SK-N-SH treated with all-trans-retinoic acid at 6 μM for 48 hours (cell line): Measurements from ENCODE around the gene FOXA2.

ENCODE experiments used
- ATAC-seq: fragments of 200-7000 bp; cut with Tn5 transposase; 3 replicates; pipeline ENCODE4 v1.9.1; 2020; ENCODE audit warnings: mild to moderate bottlenecking, moderate library complexity
- ARNTL ChIP-seq: fragments of 450-650 bp; formaldehyde crosslinking; IDR thresholded peaks from 2 replicates; pipeline ENCODE4 v1.5.0; 2020; ENCODE audit warnings: low read depth, mild to moderate bottlenecking, moderate library complexity, borderline replicate concordance
- BACH2 ChIP-seq: fragments of 250-450 bp; sonication (Bioruptor Pico); IDR thresholded peaks from 2 replicates; pipeline ENCODE4 v1.9.0; 2021; ENCODE audit warnings: mild to moderate bottlenecking, borderline replicate concordance
- CSDC2 ChIP-seq: fragments of 250-450 bp; sonication (Bioruptor Pico); IDR thresholded peaks from 2 replicates; pipeline ENCODE4 v1.5.0; 2020; ENCODE audit warnings: mild to moderate bottlenecking, moderate library complexity
- ESRRG ChIP-seq: fragments of 250-450 bp; sonication (Bioruptor Pico); IDR thresholded peaks from 2 replicates; pipeline ENCODE4 v1.6.1; 2021; ENCODE audit warnings: mild to moderate bottlenecking
- GLIS3 ChIP-seq: fragments of 250-450 bp; sonication (Bioruptor Pico); IDR thresholded peaks from 2 replicates; pipeline ENCODE4 v1.5.0; 2020; ENCODE audit warnings: mild to moderate bottlenecking, moderate library complexity
- ISL1 ChIP-seq: fragments of 250-450 bp; sonication (Bioruptor Pico); IDR thresholded peaks from 2 replicates; pipeline ENCODE4 v2.1.2; 2022; ENCODE audit warnings: mild to moderate bottlenecking, moderate library complexity
- OSR1 ChIP-seq: fragments of 250-450 bp; sonication (Bioruptor Pico); IDR thresholded peaks from 2 replicates; pipeline ENCODE4 v1.8.0; 2022; ENCODE audit warnings: moderate library complexity, mild to moderate bottlenecking, inconsistent platforms
- PPARA ChIP-seq: fragments of 250-450 bp; sonication (Bioruptor Pico); IDR thresholded peaks from 2 replicates; pipeline ENCODE4 v1.5.0; 2020; ENCODE audit warnings: mild to moderate bottlenecking, borderline replicate concordance
- RARB ChIP-seq: fragments of 250-450 bp; sonication (Bioruptor Pico); IDR thresholded peaks from 2 replicates; pipeline ENCODE4 v1.8.0; 2021; ENCODE audit warnings: mild to moderate bottlenecking, moderate library complexity
- SNAI2 ChIP-seq: fragments of 250-450 bp; sonication (Bioruptor Pico); IDR thresholded peaks from 2 replicates; pipeline ENCODE4 v1.5.0; 2020; ENCODE audit warnings: mild to moderate bottlenecking, moderate library complexity
- TCF4 ChIP-seq: fragments of 250-450 bp; sonication (Bioruptor Pico); IDR thresholded peaks from 2 replicates; pipeline ENCODE4 v1.8.0; 2021; ENCODE audit warnings: mild to moderate bottlenecking, moderate library complexity, borderline replicate concordance
- TOX ChIP-seq: fragments of 250-450 bp; sonication (Bioruptor Pico); IDR thresholded peaks from 2 replicates; pipeline ENCODE4 v1.8.0; 2021; ENCODE audit warnings: mild to moderate bottlenecking, moderate library complexity, borderline replicate concordance
- ZC3H10 ChIP-seq: fragments of 250-450 bp; sonication (Bioruptor Pico); IDR thresholded peaks from 2 replicates; pipeline ENCODE4 v1.5.1; 2021; ENCODE audit warnings: mild to moderate bottlenecking, moderate library complexity
- ZFP3 ChIP-seq: fragments of 250-450 bp; sonication (Bioruptor Pico); IDR thresholded peaks from 2 replicates; pipeline ENCODE4 v1.5.0; 2020; ENCODE audit warnings: mild to moderate bottlenecking, moderate library complexity
- ZFP30 ChIP-seq: fragments of 450-650 bp; formaldehyde crosslinking; IDR thresholded peaks from 2 replicates; pipeline ENCODE4 v1.5.0; 2022; ENCODE audit warnings: mild to moderate bottlenecking, moderate library complexity
- ZNF565 ChIP-seq: fragments of 450-650 bp; formaldehyde crosslinking; conservative IDR thresholded peaks from 2 replicates; pipeline ENCODE4 v1.5.0; 2020; ENCODE audit warnings: low read depth, mild to moderate bottlenecking, moderate library complexity
- ZNF70 ChIP-seq: fragments of 450-650 bp; formaldehyde crosslinking; IDR thresholded peaks from 2 replicates; pipeline ENCODE4 v1.5.0; 2020; ENCODE audit warnings: mild to moderate bottlenecking, moderate library complexity
- ZNF8 ChIP-seq: fragments of 450-650 bp; formaldehyde crosslinking; IDR thresholded peaks from 2 replicates; pipeline ENCODE4 v1.5.0; 2020; ENCODE audit warnings: mild to moderate bottlenecking, moderate library complexity
- TF ChIP-seq, protein P1 (sequence below): fragments of 250-450 bp; sonication (Bioruptor Pico); IDR thresholded peaks from 2 replicates; pipeline ENCODE4 v1.5.1; 2021; ENCODE audit warnings: mild to moderate bottlenecking, moderate library complexity
- TF ChIP-seq, protein P2 (sequence below): fragments of 250-450 bp; sonication (Bioruptor Pico); IDR thresholded peaks from 2 replicates; pipeline ENCODE4 v1.5.0; 2020; ENCODE audit warnings: mild to moderate bottlenecking, moderate library complexity
- TF ChIP-seq, protein P3 (sequence below): fragments of 250-450 bp; sonication (Bioruptor Pico); IDR thresholded peaks from 2 replicates; pipeline ENCODE4 v1.8.0; 2020; ENCODE audit warnings: mild to moderate bottlenecking, moderate library complexity, borderline replicate concordance
- TF ChIP-seq, protein P4 (sequence below): fragments of 250-450 bp; sonication (Bioruptor Pico); IDR thresholded peaks from 2 replicates; pipeline ENCODE4 v1.5.1; 2020; ENCODE audit warnings: low read depth, mild to moderate bottlenecking, moderate library complexity
- TF ChIP-seq, protein P5 (sequence below): fragments of 250-450 bp; sonication (Bioruptor Pico); IDR thresholded peaks from 2 replicates; pipeline ENCODE4 v1.8.0; 2021; ENCODE audit warnings: low read depth, mild to moderate bottlenecking, moderate library complexity, borderline replicate concordance

Gene FOXA2

DNA sequence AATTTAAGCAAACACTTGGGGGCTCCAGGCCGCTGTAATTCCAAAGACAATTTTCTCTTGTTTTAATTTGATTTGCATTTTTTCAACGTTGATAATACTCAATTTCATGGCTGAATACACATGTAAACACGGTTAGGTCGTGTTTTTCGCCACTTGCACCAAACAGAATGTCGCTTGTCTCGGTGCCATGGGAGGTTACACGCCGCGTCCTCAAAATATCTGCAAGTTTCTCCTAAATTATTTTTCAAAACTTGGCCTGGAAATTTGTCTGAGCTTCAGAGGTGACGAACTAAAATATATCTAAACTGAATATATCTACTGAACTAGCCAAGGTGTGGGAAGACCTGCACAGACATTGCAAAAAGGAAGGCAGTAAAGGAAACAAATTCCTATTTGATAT lies 15.0 kb downstream of the FOXA2 start:
- ATAC-seq: no peak
- no peak for TF ChIP-seq ZC3H10 (CRISPR knock-in tag)
- TF ChIP-seq SNAI2 (CRISPR knock-in tag): no peak
- TF ChIP-seq ZNF8 (CRISPR knock-in tag): no peak
- TF ChIP-seq, protein P1, sequence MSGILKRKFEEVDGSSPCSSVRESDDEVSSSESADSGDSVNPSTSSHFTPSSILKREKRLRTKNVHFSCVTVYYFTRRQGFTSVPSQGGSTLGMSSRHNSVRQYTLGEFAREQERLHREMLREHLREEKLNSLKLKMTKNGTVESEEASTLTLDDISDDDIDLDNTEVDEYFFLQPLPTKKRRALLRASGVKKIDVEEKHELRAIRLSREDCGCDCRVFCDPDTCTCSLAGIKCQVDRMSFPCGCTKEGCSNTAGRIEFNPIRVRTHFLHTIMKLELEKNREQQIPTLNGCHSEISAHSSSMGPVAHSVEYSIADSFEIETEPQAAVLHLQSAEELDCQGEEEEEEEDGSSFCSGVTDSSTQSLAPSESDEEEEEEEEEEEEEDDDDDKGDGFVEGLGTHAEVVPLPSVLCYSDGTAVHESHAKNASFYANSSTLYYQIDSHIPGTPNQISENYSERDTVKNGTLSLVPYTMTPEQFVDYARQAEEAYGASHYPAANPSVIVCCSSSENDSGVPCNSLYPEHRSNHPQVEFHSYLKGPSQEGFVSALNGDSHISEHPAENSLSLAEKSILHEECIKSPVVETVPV: no peak
- TF ChIP-seq GLIS3 (CRISPR knock-in tag): no peak
- no peak for TF ChIP-seq BACH2 (CRISPR knock-in tag)
- TF ChIP-seq, protein P2, sequence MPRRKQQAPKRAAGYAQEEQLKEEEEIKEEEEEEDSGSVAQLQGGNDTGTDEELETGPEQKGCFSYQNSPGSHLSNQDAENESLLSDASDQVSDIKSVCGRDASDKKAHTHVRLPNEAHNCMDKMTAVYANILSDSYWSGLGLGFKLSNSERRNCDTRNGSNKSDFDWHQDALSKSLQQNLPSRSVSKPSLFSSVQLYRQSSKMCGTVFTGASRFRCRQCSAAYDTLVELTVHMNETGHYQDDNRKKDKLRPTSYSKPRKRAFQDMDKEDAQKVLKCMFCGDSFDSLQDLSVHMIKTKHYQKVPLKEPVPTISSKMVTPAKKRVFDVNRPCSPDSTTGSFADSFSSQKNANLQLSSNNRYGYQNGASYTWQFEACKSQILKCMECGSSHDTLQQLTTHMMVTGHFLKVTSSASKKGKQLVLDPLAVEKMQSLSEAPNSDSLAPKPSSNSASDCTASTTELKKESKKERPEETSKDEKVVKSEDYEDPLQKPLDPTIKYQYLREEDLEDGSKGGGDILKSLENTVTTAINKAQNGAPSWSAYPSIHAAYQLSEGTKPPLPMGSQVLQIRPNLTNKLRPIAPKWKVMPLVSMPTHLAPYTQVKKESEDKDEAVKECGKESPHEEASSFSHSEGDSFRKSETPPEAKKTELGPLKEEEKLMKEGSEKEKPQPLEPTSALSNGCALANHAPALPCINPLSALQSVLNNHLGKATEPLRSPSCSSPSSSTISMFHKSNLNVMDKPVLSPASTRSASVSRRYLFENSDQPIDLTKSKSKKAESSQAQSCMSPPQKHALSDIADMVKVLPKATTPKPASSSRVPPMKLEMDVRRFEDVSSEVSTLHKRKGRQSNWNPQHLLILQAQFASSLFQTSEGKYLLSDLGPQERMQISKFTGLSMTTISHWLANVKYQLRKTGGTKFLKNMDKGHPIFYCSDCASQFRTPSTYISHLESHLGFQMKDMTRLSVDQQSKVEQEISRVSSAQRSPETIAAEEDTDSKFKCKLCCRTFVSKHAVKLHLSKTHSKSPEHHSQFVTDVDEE (CRISPR knock-in tag): no peak
- no peak for TF ChIP-seq ZFP3 (CRISPR knock-in tag)
- TF ChIP-seq ARNTL (CRISPR knock-in tag): no peak
- TF ChIP-seq TOX: no peak
- TF ChIP-seq, protein P3, sequence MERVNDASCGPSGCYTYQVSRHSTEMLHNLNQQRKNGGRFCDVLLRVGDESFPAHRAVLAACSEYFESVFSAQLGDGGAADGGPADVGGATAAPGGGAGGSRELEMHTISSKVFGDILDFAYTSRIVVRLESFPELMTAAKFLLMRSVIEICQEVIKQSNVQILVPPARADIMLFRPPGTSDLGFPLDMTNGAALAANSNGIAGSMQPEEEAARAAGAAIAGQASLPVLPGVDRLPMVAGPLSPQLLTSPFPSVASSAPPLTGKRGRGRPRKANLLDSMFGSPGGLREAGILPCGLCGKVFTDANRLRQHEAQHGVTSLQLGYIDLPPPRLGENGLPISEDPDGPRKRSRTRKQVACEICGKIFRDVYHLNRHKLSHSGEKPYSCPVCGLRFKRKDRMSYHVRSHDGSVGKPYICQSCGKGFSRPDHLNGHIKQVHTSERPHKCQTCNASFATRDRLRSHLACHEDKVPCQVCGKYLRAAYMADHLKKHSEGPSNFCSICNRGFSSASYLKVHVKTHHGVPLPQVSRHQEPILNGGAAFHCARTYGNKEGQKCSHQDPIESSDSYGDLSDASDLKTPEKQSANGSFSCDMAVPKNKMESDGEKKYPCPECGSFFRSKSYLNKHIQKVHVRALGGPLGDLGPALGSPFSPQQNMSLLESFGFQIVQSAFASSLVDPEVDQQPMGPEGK (CRISPR knock-in tag): no peak
- TF ChIP-seq ZNF565: no peak
- no peak for TF ChIP-seq RARB (CRISPR knock-in tag)
- TF ChIP-seq TCF4 (CRISPR knock-in tag): no peak
- no peak for TF ChIP-seq PPARA (CRISPR knock-in tag)
- no peak for TF ChIP-seq ISL1 (CRISPR knock-in tag)
- TF ChIP-seq OSR1 (CRISPR knock-in tag): no peak

DNA sequence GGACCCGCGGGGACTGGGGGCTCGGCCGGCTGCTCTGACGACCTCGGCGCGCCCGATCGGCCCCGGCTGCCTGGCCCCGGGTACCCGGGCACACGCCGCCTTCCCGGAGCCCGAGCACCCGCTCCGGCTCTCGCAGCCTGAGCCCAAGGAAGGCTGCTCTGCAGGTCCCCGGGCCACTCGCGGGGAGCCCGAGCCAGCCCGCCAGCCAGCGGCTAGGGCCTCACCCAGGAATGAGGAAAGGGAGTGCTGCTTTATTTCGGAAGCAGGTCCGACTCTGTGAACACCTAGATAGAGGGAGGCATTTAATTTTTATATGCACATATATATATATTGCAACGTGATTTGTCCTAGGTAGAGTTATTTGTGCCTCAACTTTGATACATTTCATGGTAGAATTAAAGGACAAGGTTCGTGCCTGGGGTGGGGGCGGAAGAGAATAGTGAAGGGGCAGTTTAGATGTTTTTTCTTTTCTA lies 15.5 kb downstream of the FOXA2 start:
- no peak for ATAC-seq
- TF ChIP-seq, protein P4, sequence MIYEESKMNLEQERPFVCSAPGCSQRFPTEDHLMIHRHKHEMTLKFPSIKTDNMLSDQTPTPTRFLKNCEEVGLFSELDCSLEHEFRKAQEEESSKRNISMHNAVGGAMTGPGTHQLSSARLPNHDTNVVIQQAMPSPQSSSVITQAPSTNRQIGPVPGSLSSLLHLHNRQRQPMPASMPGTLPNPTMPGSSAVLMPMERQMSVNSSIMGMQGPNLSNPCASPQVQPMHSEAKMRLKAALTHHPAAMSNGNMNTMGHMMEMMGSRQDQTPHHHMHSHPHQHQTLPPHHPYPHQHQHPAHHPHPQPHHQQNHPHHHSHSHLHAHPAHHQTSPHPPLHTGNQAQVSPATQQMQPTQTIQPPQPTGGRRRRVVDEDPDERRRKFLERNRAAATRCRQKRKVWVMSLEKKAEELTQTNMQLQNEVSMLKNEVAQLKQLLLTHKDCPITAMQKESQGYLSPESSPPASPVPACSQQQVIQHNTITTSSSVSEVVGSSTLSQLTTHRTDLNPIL (CRISPR knock-in tag): no peak
- TF ChIP-seq ZFP30 (CRISPR knock-in tag): no peak
- no peak for TF ChIP-seq ZNF70
- no peak for TF ChIP-seq ZNF565
- TF ChIP-seq CSDC2: no peak
- no peak for TF ChIP-seq TCF4 (CRISPR knock-in tag)
- no peak for TF ChIP-seq OSR1 (CRISPR knock-in tag)
- no peak for TF ChIP-seq ESRRG (CRISPR knock-in tag)
- TF ChIP-seq ZFP3 (CRISPR knock-in tag): no peak
- no peak for TF ChIP-seq ISL1 (CRISPR knock-in tag)
- TF ChIP-seq GLIS3 (CRISPR knock-in tag): no peak
- TF ChIP-seq, protein P5, sequence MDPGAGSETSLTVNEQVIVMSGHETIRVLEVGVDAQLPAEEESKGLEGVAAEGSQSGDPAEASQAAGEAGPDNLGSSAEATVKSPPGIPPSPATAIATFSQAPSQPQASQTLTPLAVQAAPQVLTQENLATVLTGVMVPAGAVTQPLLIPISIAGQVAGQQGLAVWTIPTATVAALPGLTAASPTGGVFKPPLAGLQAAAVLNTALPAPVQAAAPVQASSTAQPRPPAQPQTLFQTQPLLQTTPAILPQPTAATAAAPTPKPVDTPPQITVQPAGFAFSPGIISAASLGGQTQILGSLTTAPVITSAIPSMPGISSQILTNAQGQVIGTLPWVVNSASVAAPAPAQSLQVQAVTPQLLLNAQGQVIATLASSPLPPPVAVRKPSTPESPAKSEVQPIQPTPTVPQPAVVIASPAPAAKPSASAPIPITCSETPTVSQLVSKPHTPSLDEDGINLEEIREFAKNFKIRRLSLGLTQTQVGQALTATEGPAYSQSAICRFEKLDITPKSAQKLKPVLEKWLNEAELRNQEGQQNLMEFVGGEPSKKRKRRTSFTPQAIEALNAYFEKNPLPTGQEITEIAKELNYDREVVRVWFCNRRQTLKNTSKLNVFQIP: no peak
- TF ChIP-seq SNAI2 (CRISPR knock-in tag): no peak
- TF ChIP-seq BACH2 (CRISPR knock-in tag): no peak
- TF ChIP-seq ARNTL (CRISPR knock-in tag): no peak
- TF ChIP-seq, protein P2 (CRISPR knock-in tag): no peak
- TF ChIP-seq, protein P3 (CRISPR knock-in tag): no peak
- no peak for TF ChIP-seq PPARA (CRISPR knock-in tag)
- TF ChIP-seq ZNF8 (CRISPR knock-in tag): no peak
